C4-2B (cell line): ENCODE results near the gene OR13C2.

Experiments used
- CTCF ChIP-seq: fragments of 450-650 bp; conservative IDR thresholded peaks from 2 replicates; pipeline ENCODE4 v1.5.1; 2017; ENCODE audit warnings: mild to moderate bottlenecking
- ZFX ChIP-seq: fragments of 450-650 bp; IDR thresholded peaks from 2 replicates; pipeline ENCODE4 v1.6.1; 2017

GRCh38 chr9:104568868-104569267 is 36.6 kb downstream of the OR13C2 start, which contains the start of gene OR13C8:
- TF ChIP-seq ZFX (no peak), CTCF (no peak)
